NCI-H1436 treated with DMSO at 0.1 percent for 48 hours (cell line): ENCODE results near the gene CALB2.

Experiments used
- DNase-seq: peaks from one replicate; lab custom pipeline; 2025; lab: John Stamatoyannopoulos, UW

The CALB2 gene

GRCh38 chr16:71426880-71427615, 68.5 kb downstream of the CALB2 start:
- DNase-seq, result no peak

- DNase-seq, result no peak
Observed at GRCh38 chr16:71428385-71428784, 69.9 kb downstream of the CALB2 start.

- no peak for DNase-seq
Observed at GRCh38 chr16:71428883-71429282, 70.4 kb downstream of the CALB2 start.

DNA sequence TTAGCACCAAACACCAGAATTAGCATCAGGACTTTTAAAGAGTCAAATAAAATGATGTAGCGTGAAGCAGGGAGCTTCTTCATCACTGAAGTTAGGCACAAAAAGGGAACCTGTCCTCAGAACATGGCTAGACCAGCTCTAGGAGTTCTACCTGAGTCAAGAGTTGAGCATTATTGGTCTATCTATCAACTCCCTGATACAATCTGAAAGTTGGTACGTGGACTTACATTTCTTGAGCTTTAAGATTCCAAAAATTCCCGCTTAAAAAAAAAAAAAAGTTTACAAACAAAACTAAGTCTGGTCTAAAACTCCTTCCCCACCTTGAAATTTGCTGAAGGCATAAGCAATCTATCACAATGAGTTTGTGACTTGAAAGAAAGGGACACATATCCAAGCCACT, 71.1 kb downstream of the CALB2 start:
- DNase-seq, result no peak

DNA sequence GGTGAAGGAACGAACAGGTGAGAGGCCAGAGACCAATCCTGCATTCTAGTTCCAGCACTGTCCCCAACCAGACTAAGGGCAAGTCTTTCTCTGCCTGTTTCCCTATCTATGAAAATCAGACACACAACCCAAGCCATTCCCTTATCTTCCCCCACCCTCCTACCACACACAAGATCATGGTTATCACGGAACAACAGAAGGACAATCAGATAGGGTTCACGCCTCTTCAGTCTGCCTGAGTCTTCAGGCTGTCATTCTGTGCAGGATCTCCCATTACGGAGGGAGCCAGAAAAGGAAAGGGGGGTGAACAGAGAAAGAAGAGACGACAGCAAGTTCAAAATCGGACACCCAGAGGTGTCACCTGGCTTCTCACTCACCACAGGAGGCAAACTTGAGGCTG, 72.2 kb downstream of the CALB2 start:
- no peak for DNase-seq

GRCh38 chr16:71431176-71431575, 72.7 kb downstream of the CALB2 start:
- no peak for DNase-seq

DNA sequence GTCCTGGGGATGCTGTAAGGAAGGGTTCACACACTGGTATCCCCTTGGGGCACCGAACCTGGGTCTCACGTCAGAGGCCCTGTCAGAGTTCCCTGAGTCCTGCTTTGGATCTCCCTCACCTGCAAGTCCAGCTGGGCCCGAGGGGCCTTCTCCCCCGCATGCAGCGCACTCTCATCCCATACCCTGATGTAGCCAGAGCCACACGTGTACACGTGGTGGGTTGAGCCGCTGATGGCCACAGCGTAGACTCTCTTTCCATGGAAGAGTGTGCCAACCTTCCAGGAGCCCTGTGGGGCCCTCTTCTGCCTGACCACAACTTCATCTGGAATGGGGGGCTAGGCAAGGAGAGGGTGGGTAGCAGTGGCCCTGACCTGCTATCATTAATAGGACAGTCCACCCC, 73.5 kb downstream of the CALB2 start:
- DNase-seq, result no peak

GRCh38 chr16:71432906-71433305, 74.4 kb downstream of the CALB2 start:
- DNase-seq, result no peak

- DNase-seq, result no peak
Observed at GRCh38 chr16:71436473-71436872, 78.0 kb downstream of the CALB2 start.

DNA sequence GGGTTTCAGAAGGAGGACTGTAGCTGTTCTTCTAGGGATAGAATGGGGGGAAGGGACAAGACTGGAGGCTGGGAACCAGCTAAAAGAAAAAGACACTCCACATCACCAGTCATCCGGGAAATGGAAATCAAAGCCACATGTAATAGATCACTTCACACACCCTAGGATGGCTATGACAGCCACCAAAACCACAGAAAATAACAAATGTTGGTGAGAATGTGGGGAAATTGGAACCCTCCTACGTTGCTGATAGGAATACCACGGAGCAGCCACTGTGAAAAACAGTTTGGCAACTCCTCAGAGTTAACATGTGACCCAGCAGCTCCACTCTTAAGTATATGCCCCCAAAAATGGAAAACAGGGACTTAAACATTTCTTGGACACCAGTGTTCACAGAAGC, 81.0 kb downstream of the CALB2 start:
- no peak for DNase-seq
